Measurements from ENCODE around the gene RRP15. TPM values are rescaled to one million over a fixed set of nuclear protein-coding genes. Genes with fewer than 3 reads are reported as not detected.

The RRP15 gene
- total RNA-seq (2021) (32.3 to 36.0 TPM (median 32.4 TPM) in 3 replicates), Bru-seq, nascent RNA (percentile 91 among the genes with signal in this experiment)
- long read RNA-seq, experiment 1, full-length matches to known transcripts, result 67 of 94 reads
- long read RNA-seq, experiment 1, partial matches to known transcripts, result 3 of 94 reads
- long read RNA-seq, experiment 1, other reads (novel, unspliced or antisense), result 24 of 94 reads
- long read RNA-seq, experiment 2, full-length matches to known transcripts, result 16 of 34 reads
- long read RNA-seq, experiment 2, partial matches to known transcripts, result 4 of 34 reads
- long read RNA-seq, experiment 2, other reads (novel, unspliced or antisense), result 14 of 34 reads
- long read RNA-seq, experiment 3, full-length matches to known transcripts, result 378 of 419 reads
- long read RNA-seq, experiment 3, partial matches to known transcripts, result 29 of 419 reads
- long read RNA-seq, experiment 3, other reads (novel, unspliced or antisense), result 12 of 419 reads

- ATAC-seq (peak; percentile 97), DNase-seq (ENCODE audit: low spot score) (peak; percentile 89)
- peaks cover 16% of the 10 kb centered on the region for H3K4me1 Mint-ChIP-seq
- H3K9me3 Mint-ChIP-seq, result peaks cover 19% of the 10 kb centered on the region
- ChIA-PET CTCF (interaction anchor here (0.6 to 1.3 kb wide), 6 partner anchors 15 to 34 kb away, joined by 3 to 4 read pairs (median 4); no protein-coding TSS in a partner anchor), POLR2A (interaction anchor here (1.2 to 1.5 kb wide), 2 partner anchors 16 to 25 kb away, joined by 5 read pairs; no protein-coding TSS in a partner anchor)
- peak within 1 kb of the TSS; percentile 96 for H3K27ac Mint-ChIP-seq
- peak within 1 kb of the TSS; percentile 96 for H3K4me3 Mint-ChIP-seq
- H3K27me3 Mint-ChIP-seq (ENCODE audit: low read depth), result peaks cover 5% of the 10 kb centered on the region
- H3K36me3 Mint-ChIP-seq, result peaks cover 9% of the 10 kb centered on the region; the same call in 1 of the 2 replicates
- no peak for TF ChIP-seq E2F4 (CRISPR knock-in tag; IDR thresholded peaks at IDR 0.05; ENCODE audit: borderline replicate concordance, low read depth)
- peak; percentile 90 for TF ChIP-seq GABPB1 (CRISPR knock-in tag; IDR thresholded peaks at IDR 0.05)
- no peak for TF ChIP-seq GTF2I (CRISPR knock-in tag; conservative IDR thresholded peaks at IDR 0.05)
- TF ChIP-seq FOXP4 (CRISPR knock-in tag; IDR thresholded peaks at IDR 0.05), result peak; percentile 62; the same call in 1 of the 2 replicates
- peak; percentile 74 for TF ChIP-seq SP1 (CRISPR knock-in tag; conservative IDR thresholded peaks at IDR 0.05)
- TF ChIP-seq KAT7 (CRISPR knock-in tag; IDR thresholded peaks at IDR 0.05; ENCODE audit: borderline replicate concordance), result 0 out of 2 replicates have a peak, but pooled peaks have one; percentile 63
- TF ChIP-seq NFE2L1 (CRISPR knock-in tag; IDR thresholded peaks at IDR 0.05), result peak; percentile 47; the same call in 1 of the 2 replicates
- no peak for TF ChIP-seq NR2C2 (CRISPR knock-in tag; IDR thresholded peaks at IDR 0.05)
- peak; percentile 82; the same call in 1 of the 2 replicates for TF ChIP-seq SMAD3 (CRISPR knock-in tag; IDR thresholded peaks at IDR 0.05; ENCODE audit: borderline replicate concordance)
- 0 out of 2 replicates have a peak, but pooled peaks have one; percentile 21 for TF ChIP-seq ESRRA (CRISPR knock-in tag; IDR thresholded peaks at IDR 0.05; ENCODE audit: borderline replicate concordance)
- TF ChIP-seq AR (CRISPR knock-in tag; IDR thresholded peaks at IDR 0.05), result no peak
- TF ChIP-seq ZNF263 (CRISPR knock-in tag; IDR thresholded peaks at IDR 0.05; ENCODE audit: low read depth), result no peak
- no peak for TF ChIP-seq ZNF396 (CRISPR knock-in tag; IDR thresholded peaks at IDR 0.05; ENCODE audit: borderline replicate concordance)
- no peak for TF ChIP-seq IRF2 (CRISPR knock-in tag; IDR thresholded peaks at IDR 0.05; ENCODE audit: borderline replicate concordance, low read depth)
- TF ChIP-seq ERG (CRISPR knock-in tag; IDR thresholded peaks at IDR 0.05), result no peak
- TF ChIP-seq PRDM15 (CRISPR knock-in tag; IDR thresholded peaks at IDR 0.05), result 0 out of 2 replicates have a peak, but pooled peaks have one; percentile 16
- TF ChIP-seq FOXP1 (CRISPR knock-in tag; IDR thresholded peaks at IDR 0.05; ENCODE audit: borderline replicate concordance), result peak; percentile 55; the same call in 1 of the 2 replicates
- TF ChIP-seq USF2 (CRISPR knock-in tag; IDR thresholded peaks at IDR 0.05), result peak; percentile 75
- no peak; the same call in 1 of the 2 replicates for TF ChIP-seq IRF1 (CRISPR knock-in tag; IDR thresholded peaks at IDR 0.05)
- TF ChIP-seq FOXK1 (CRISPR knock-in tag; IDR thresholded peaks at IDR 0.05), result peak; percentile 73
- 0 out of 2 replicates have a peak, but pooled peaks have one; percentile 50 for TF ChIP-seq ZNF232 (CRISPR knock-in tag; IDR thresholded peaks at IDR 0.05)
- TF ChIP-seq CREB1 (CRISPR knock-in tag; IDR thresholded peaks at IDR 0.05), result no peak
Observed at GRCh38 chr1:218284917-218285635, at the start of gene RRP15. Gene RRP15, plus strand, starts transcription at chr1:218285293. Its CDS starts 24 bp downstream, at chr1:218285317.

Data from WTC11 (cell line).